B cell (primary cell): Measurements from ENCODE around the gene MYPOP. TPM values are rescaled to one million over a fixed set of nuclear protein-coding genes. Genes with fewer than 3 reads are reported as not detected.

Experiments used
- ATAC-seq: fragments of 200-7000 bp; cut with Tn5 transposase; one replicate; pipeline ENCODE4 v1.10.0; 2021; ENCODE audit warnings: low read depth, mild to moderate bottlenecking, moderate number of reproducible peaks, moderate library complexity
- CTCF ChIA-PET: fragments of 350-600 bp; sonication (Branson Sonifier 250); formaldehyde crosslinking; loops from one replicate; lab custom pipeline; 2021; ENCODE audit warnings: antibody characterized with exemption, inconsistent platforms; lab: Charles Lee
- POLR2A ChIA-PET: fragments of 350-600 bp; sonication (Branson Sonifier 250); formaldehyde crosslinking; loops from one replicate; lab custom pipeline; 2021; ENCODE audit warnings: antibody characterized with exemption; lab: Charles Lee
- DNase-seq: peaks from one replicate; pipeline ENCODE4 v3.0.0; 2013
- H2AFZ ChIP-seq: 2 replicates; pipeline ENCODE4 v1.6.1; 2012; ENCODE audit warnings: mild to moderate bottlenecking, low read depth, low read length; ENCODE audit not compliant: insufficient read depth, poor library complexity, severe bottlenecking
- H3K27ac ChIP-seq, 2 donors: 1 replicate in 1 of 2; 2 replicates in 1 of 2; pipeline ENCODE4 v1.5.1; 2012 to 2013; ENCODE audit warnings: low read length in 2 of 2, mild to moderate bottlenecking in 2 of 2, moderate library complexity in 1 of 2
- H3K27me3 ChIP-seq, 4 experiments: fragments of 200-600 bp in 1 of 4; sonication (generic) in 1 of 4; replicated peaks in 1 of 4; 1 replicate in 2 of 4; 2 replicates in 2 of 4; pipeline versions ENCODE4 v1.6.1 to v1.7.0; 2013 to 2016; ENCODE audit warnings: low read length in 3 of 4, mild to moderate bottlenecking in 2 of 4, mixed read lengths in 1 of 4, moderate library complexity in 1 of 4; ENCODE audit not compliant: insufficient read depth in 4 of 4, control insufficient read depth in 3 of 4; ENCODE audit errors: control extremely low read depth in 1 of 4
- H3K36me3 ChIP-seq, 2 experiments: replicated peaks in 1 of 2; 1 replicate in 1 of 2; 2 replicates in 1 of 2; pipeline versions ENCODE4 v1.6.1 to v1.7.1; 2013; ENCODE audit warnings: low read length in 1 of 2; ENCODE audit not compliant: insufficient read depth in 2 of 2, control insufficient read depth in 1 of 2; ENCODE audit errors: control extremely low read depth in 1 of 2, extremely low read depth in 1 of 2
- H3K4me1 ChIP-seq, 2 donors: fragments of 200-600 bp in 1 of 2; sonication (generic) in 1 of 2; 1 replicate in 1 of 2; 2 replicates in 1 of 2; pipeline versions ENCODE4 v1.5.1 to v1.6.1; 2013 to 2017; ENCODE audit warnings: low read length in 2 of 2; ENCODE audit not compliant: control insufficient read depth in 2 of 2, insufficient read depth in 2 of 2
- H3K4me2 ChIP-seq: replicated peaks from 2 replicates; pipeline ENCODE3; 2012; ENCODE audit warnings: mild to moderate bottlenecking, low read depth, low read length; ENCODE audit not compliant: poor library complexity, severe bottlenecking
- H3K4me3 ChIP-seq, 5 experiments: fragments of 200-600 bp in 1 of 5; sonication (generic) in 1 of 5; 1 replicate in 3 of 5; 2 replicates in 2 of 5; pipeline versions ENCODE4 v1.5.1 to v1.7.0; 2011 to 2016; ENCODE audit warnings: low read length in 4 of 5, mild to moderate bottlenecking in 4 of 5, low read depth in 2 of 5, control low read depth in 1 of 5, moderate library complexity in 1 of 5; ENCODE audit not compliant: insufficient read depth in 1 of 5; ENCODE audit errors: control extremely low read depth in 1 of 5, extremely low read depth in 1 of 5
- H3K79me2 ChIP-seq: fragments of 200-600 bp; sonication (generic); one replicate; pipeline ENCODE4 v1.6.0; 2016; ENCODE audit warnings: low read length; ENCODE audit not compliant: control insufficient read depth, insufficient read depth
- H3K9ac ChIP-seq: fragments of 200-600 bp; sonication (generic); 2 replicates; pipeline ENCODE4 v1.6.1; 2017; ENCODE audit warnings: mild to moderate bottlenecking, low read length, moderate library complexity
- H3K9me3 ChIP-seq, 3 donors: one replicate each; pipeline versions ENCODE4 v1.6.1 to v1.7.1; 2013; ENCODE audit warnings: low read length in 2 of 3; ENCODE audit not compliant: control insufficient read depth in 2 of 3, insufficient read depth in 1 of 3; ENCODE audit errors: control extremely low read depth in 1 of 3
- H4K20me1 ChIP-seq: 2 replicates; pipeline ENCODE4 v1.6.0; 2012; ENCODE audit warnings: mild to moderate bottlenecking, low read length; ENCODE audit not compliant: insufficient read depth, control insufficient read depth, poor library complexity, severe bottlenecking
- H3K27ac Mint-ChIP-seq: one replicate; pipeline ENCODE4 v1.8.0; 2021; ENCODE audit warnings: mixed read lengths
- H3K27me3 Mint-ChIP-seq: one replicate; pipeline ENCODE4 v1.8.0; 2021; ENCODE audit warnings: mixed read lengths
- H3K4me1 Mint-ChIP-seq: one replicate; pipeline ENCODE4 v1.8.0; 2021; ENCODE audit warnings: mixed read lengths
- H3K4me3 Mint-ChIP-seq: one replicate; pipeline ENCODE4 v1.8.0; 2021; ENCODE audit warnings: mixed read lengths
- H3K9me3 Mint-ChIP-seq: one replicate; pipeline ENCODE4 v1.8.0; 2022; ENCODE audit warnings: mixed read lengths; ENCODE audit not compliant: insufficient read depth
- CTCF ChIP-seq: fragments of 200-600 bp; IDR thresholded peaks from one replicate; pipeline ENCODE4 v1.8.0; 2022; ENCODE audit warnings: antibody characterized with exemption, mild to moderate bottlenecking
- EZH2 ChIP-seq: IDR thresholded peaks from 2 replicates; pipeline ENCODE4 v1.6.1; 2012; ENCODE audit warnings: borderline replicate concordance, low read depth, mild to moderate bottlenecking, moderate library complexity, low read length; ENCODE audit not compliant: insufficient read depth, poor library complexity, severe bottlenecking
- WGBS: methylation state at CpG from one replicate; pipeline ENCODE4 v1.1.5; 2013; ENCODE audit warnings: missing lambda C conversion rate; ENCODE audit not compliant: insufficient coverage; 5-methylcytosine and 5-hydroxymethylcytosine counted together
- intact Hi-C: fragments of 100-400 bp; cut with micrococcal nuclease; formaldehyde crosslinking; loops from one replicate; pipeline ENCODE4 v1.10.0; 2022
- polyA plus RNA-seq: library from polyadenylated mRNA; depleted of rRNA; stranded (reverse); fragments of >200 nt; gene quantifications from 2 replicates; pipeline ENCODE4 v1.2.3, GENCODE V29; 2012
- total RNA-seq, 2 donors: library from RNA; stranded (reverse); fragments of 120-200 nt in 1 of 2; gene quantifications; 1 replicate in 1 of 2; 2 replicates in 1 of 2; pipeline versions ENCODE4 v1.2.3 to v1.2.4, GENCODE V29; 2013 to 2022

MYPOP gene
- total and polyA plus RNA-seq, 2 donors (not counting 1 experiment from before 2014, with no cell fraction given): 5.7 to 12.1 TPM

GRCh38 chr19:45865269-45865948 is 37.0 kb downstream of the MYPOP start:
- H3K9me3 Mint-ChIP-seq: no peaks in the 10 kb centered on the region
- Histone ChIP-seq H3K4me1 (peaks cover 27 to 33% of the 10 kb centered on the region in 2 donors), H4K20me1 (no peaks in the 10 kb centered on the region), H3K4me3 (no peak overlapping the region), H3K79me2 (peaks cover 19% of the 10 kb centered on the region), H3K27ac (no peak overlapping the region), H3K9ac (no peak overlapping the region), H3K9me3 (peaks cover 0 to 4% (median 0%) of the 10 kb centered on the region in 3 donors), H2AFZ (no peak overlapping the region), H3K36me3 (peaks cover 0 to 4% of the 10 kb centered on the region in 2 experiments), H3K27me3 (peaks cover 0 to 14% (median 6%) of the 10 kb centered on the region in 4 experiments), H3K4me2 (no peak overlapping the region)
- H3K27me3 Mint-ChIP-seq: peaks cover 10% of the 10 kb centered on the region
- no peak for DNase-seq
- peaks cover 32% of the 10 kb centered on the region for H3K4me1 Mint-ChIP-seq
- 88% methylated on average over 5 of the region's 9 CpGs for WGBS
- POLR2A ChIA-PET: no interaction called here
- CTCF ChIA-PET: interaction anchor here (1.0 to 3.0 kb wide), 3 partner anchors 17 to 66 kb away, joined by 3 to 15 read pairs (median 11); partner anchors contain the start of gene MYPOP
- intact Hi-C loops: no loop called here
- TF ChIP-seq CTCF (no peak), EZH2 (no peak)
- no peak for ATAC-seq
- no peak overlapping the region for H3K27ac Mint-ChIP-seq
- H3K4me3 Mint-ChIP-seq: peak overlapping the region; percentile 42

- no peak for TF ChIP-seq EZH2
- no peak for TF ChIP-seq CTCF
- Histone ChIP-seq H3K9ac (no peak overlapping the region), H3K9me3 (peaks cover 0 to 4% (median 0%) of the 10 kb centered on the region in 3 donors), H3K4me1 (peaks cover 27 to 33% of the 10 kb centered on the region in 2 donors), H3K4me3 (peak overlapping the region in 1 of 5 experiments; percentile 76), H3K27me3 (peaks cover 0 to 14% (median 6%) of the 10 kb centered on the region in 4 experiments), H3K79me2 (peaks cover 26% of the 10 kb centered on the region), H4K20me1 (no peaks in the 10 kb centered on the region), H3K36me3 (peaks cover 0 to 8% of the 10 kb centered on the region in 2 experiments), H3K27ac (no peak overlapping the region), H3K4me2 (peak overlapping the region; percentile 95), H2AFZ (peak overlapping the region; percentile 86)
- intact Hi-C loops: no loop called here
- Mint-ChIP-seq H3K27me3 (peaks cover 10% of the 10 kb centered on the region), H3K27ac (peak overlapping the region; percentile 37), H3K4me3 (peak overlapping the region; percentile 73), H3K4me1 (peaks cover 32% of the 10 kb centered on the region), H3K9me3 (no peaks in the 10 kb centered on the region)
- 47% methylated on average over 12 of the region's 12 CpGs for WGBS
- ChIA-PET POLR2A (interaction anchor here (0.6 to 2.0 kb wide), 3 partner anchors 38 to 738 kb away, joined by 3 to 9 read pairs (median 4); partner anchors contain the start of gene MYPOP), CTCF (interaction anchor here (1.0 to 3.0 kb wide), 4 partner anchors 17 to 66 kb away, joined by 3 to 24 read pairs (median 13); partner anchors contain the start of genes IRF2BP1 and MYPOP)
- no peak for ATAC-seq
- DNase-seq: no peak
Observed at GRCh38 chr19:45864629-45865082, 37.8 kb downstream of the MYPOP start.
